ENCODE results near the gene ZNF737.

- TF ChIP-seq, protein P1, sequence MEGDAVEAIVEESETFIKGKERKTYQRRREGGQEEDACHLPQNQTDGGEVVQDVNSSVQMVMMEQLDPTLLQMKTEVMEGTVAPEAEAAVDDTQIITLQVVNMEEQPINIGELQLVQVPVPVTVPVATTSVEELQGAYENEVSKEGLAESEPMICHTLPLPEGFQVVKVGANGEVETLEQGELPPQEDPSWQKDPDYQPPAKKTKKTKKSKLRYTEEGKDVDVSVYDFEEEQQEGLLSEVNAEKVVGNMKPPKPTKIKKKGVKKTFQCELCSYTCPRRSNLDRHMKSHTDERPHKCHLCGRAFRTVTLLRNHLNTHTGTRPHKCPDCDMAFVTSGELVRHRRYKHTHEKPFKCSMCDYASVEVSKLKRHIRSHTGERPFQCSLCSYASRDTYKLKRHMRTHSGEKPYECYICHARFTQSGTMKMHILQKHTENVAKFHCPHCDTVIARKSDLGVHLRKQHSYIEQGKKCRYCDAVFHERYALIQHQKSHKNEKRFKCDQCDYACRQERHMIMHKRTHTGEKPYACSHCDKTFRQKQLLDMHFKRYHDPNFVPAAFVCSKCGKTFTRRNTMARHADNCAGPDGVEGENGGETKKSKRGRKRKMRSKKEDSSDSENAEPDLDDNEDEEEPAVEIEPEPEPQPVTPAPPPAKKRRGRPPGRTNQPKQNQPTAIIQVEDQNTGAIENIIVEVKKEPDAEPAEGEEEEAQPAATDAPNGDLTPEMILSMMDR (conservative IDR thresholded peaks at IDR 0.05 in 1 of 2, IDR thresholded peaks at IDR 0.05 in 1 of 2; ENCODE audit: low read depth in 1 of 2, low read length in 2 of 2): no peak
- TF ChIP-seq EZH2 (IDR thresholded peaks at IDR 0.05; ENCODE audit: low read length, missing control alignments): no peak
These were observed 47.2 kb upstream of the ZNF737 start for GRCh38 chr19:20612711-20613316.

Data from fibroblast of lung (primary cell).